ENCODE data around the gene ESAM. TPM values are rescaled to one million over a fixed set of nuclear protein-coding genes. Genes with fewer than 3 reads are reported as not detected.
A peak's percentile ranks its signal among the peaks of the same experiment; 100 is the strongest.

Gene ESAM
- total and polyA plus RNA-seq, 2 of the 8 experiments (the other 6 are each of a cell fraction or from before 2014, with no cell fraction given) = 0.09 TPM; not detected in 1

DNA sequence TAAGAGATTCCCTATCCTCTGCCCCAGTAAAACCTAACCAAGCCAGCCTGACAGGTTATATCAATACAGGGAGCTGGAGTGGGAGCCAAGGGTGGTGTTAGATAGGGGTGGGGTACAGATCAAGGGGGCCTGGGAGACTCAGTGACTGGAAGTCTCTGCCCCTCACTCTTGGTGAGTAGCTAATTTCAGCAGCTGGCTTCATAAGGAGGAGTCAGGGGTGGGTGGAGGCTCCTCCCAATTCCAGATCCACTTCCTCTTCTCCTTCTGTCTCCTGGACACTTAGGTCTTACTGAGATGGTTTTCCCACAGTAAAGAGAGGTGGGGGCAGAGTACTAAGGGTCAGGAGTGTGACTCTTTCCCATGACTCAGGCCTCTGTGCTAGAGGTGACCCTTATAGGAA lies 8.9 kb downstream of the ESAM start:
- Histone ChIP-seq H4K8ac (ENCODE audit: extremely low read depth, insufficient read depth, low read length) (no peak overlapping the region), H2BK5ac (ENCODE audit: low read depth, low read length) (no peak overlapping the region), H3K4me1 (replicated peaks in 1 of 4; ENCODE audit: control insufficient read depth in 3 of 4, insufficient read depth in 4 of 4, low read length in 3 of 4) (peaks cover 6 to 31% (median 12%) of the 10 kb centered on the region in 4 experiments), H2AK5ac (ENCODE audit: low read depth, low read length) (peak overlapping the region; percentile 46; the same call in 1 of the 2 replicates), H2BK20ac (ENCODE audit: low read length) (no peak overlapping the region), H4K5ac (ENCODE audit: insufficient read length, low read depth, low read length) (no peak overlapping the region), H3K27ac (ENCODE audit: low read depth, low read length) (no peak overlapping the region), H3K36me3 (ENCODE audit: control insufficient read depth in 2 of 4, insufficient read depth in 4 of 4, low read length in 3 of 4) (no peaks in the 10 kb centered on the region), H3K27me3 (replicated peaks in 1 of 4; ENCODE audit: control insufficient read depth in 3 of 4, extremely low read depth in 1 of 4, insufficient read depth in 3 of 4, low read length in 3 of 4) (peaks cover 91 to 100% (median 97%) of the 10 kb centered on the region in 4 experiments), H3K9me3 (ENCODE audit: insufficient read depth in 2 of 2, low read depth in 1 of 2, low read length in 1 of 2) (no peaks in the 10 kb centered on the region), H3K4me2 (ENCODE audit: insufficient read depth in 1 of 2, low read depth in 2 of 2, low read length in 2 of 2) (peak overlapping the region in 1 of 2 experiments; percentile 68; a peak in 1 of 4 replicates), H3K23me2 (ENCODE audit: low read depth, low read length) (peaks cover 2% of the 10 kb centered on the region; the same call in 1 of the 2 replicates), H3K79me2 (ENCODE audit: control insufficient read depth in 1 of 2, insufficient read depth in 2 of 2, low read length in 2 of 2) (no peaks in the 10 kb centered on the region), H3K18ac (ENCODE audit: extremely low read depth, low read length) (no peak overlapping the region), H3K79me1 (ENCODE audit: low read depth, low read length) (no peaks in the 10 kb centered on the region), H3K9ac (replicated peaks in 1 of 4; ENCODE audit: extremely low read depth in 1 of 4, low read depth in 3 of 4, low read length in 3 of 4) (no peak overlapping the region), H3K56ac (replicated peaks; ENCODE audit: insufficient read length, low read depth, low read length) (no peak overlapping the region), H3K23ac (ENCODE audit: insufficient read length) (no peak overlapping the region), H4K91ac (replicated peaks; ENCODE audit: insufficient read length, low read length) (no peak overlapping the region), H3K4me3 (ENCODE audit: extremely low read depth in 1 of 4, insufficient read depth in 2 of 4, low read depth in 3 of 4, low read length in 4 of 4) (no peak overlapping the region), H3K14ac (ENCODE audit: insufficient read length) (no peak overlapping the region), H2BK12ac (ENCODE audit: low read depth, low read length) (no peak overlapping the region), H2BK15ac (ENCODE audit: low read length) (no peak overlapping the region), H4K20me1 (replicated peaks in 1 of 2; ENCODE audit: control insufficient read depth in 1 of 2, insufficient read depth in 2 of 2, low read length in 2 of 2) (peaks cover 7 to 19% of the 10 kb centered on the region in 2 experiments), H2BK120ac (replicated peaks; ENCODE audit: low read depth, low read length) (no peak overlapping the region), H3K4ac (replicated peaks; ENCODE audit: insufficient read length, low read depth, low read length) (no peak overlapping the region), H2AFZ (ENCODE audit: low read length) (no peak overlapping the region)
- DNase-seq (ENCODE audit: low read depth in 1 of 2, low spot score in 2 of 2) = no peak
- FAIRE-seq = no peak
- TF ChIP-seq TBP (IDR thresholded peaks at IDR 0.05; ENCODE audit: low read depth, low read length) (no peak), RAD21 (IDR thresholded peaks at IDR 0.05 in 1 of 2, conservative IDR thresholded peaks at IDR 0.05 in 1 of 2; ENCODE audit: low read depth in 2 of 2, low read length in 2 of 2) (no peak), KDM4A (IDR thresholded peaks at IDR 0.05; ENCODE audit: low read depth, low read length, severe bottlenecking) (no peak), HDAC2 (IDR thresholded peaks at IDR 0.05; ENCODE audit: borderline replicate concordance in 1 of 2, low read depth in 2 of 2, low read length in 2 of 2) (no peak), NRF1 (IDR thresholded peaks at IDR 0.05; ENCODE audit: low read depth, low read length) (no peak), BACH1 (IDR thresholded peaks at IDR 0.05; ENCODE audit: low read length) (no peak), SRF (IDR thresholded peaks at IDR 0.05; ENCODE audit: low read depth, low read length) (no peak), TAF7 (optimal IDR thresholded peaks at IDR 0.05; ENCODE audit: borderline replicate concordance, low read depth, low read length) (no peak), NANOG (IDR thresholded peaks at IDR 0.05; ENCODE audit: insufficient read depth, low read depth, low read length, poor library complexity, severe bottlenecking) (no peak), SP2 (IDR thresholded peaks at IDR 0.05; ENCODE audit: low read length) (no peak), POLR2AphosphoS5 (IDR thresholded peaks at IDR 0.05; ENCODE audit: low read depth, low read length) (no peak), PHF8 (conservative IDR thresholded peaks at IDR 0.05; ENCODE audit: low read depth, low read length) (no peak), CBX5 (IDR thresholded peaks at IDR 0.05; ENCODE audit: low read depth, low read length) (no peak), POU5F1 (IDR thresholded peaks at IDR 0.05; ENCODE audit: low read depth, low read length) (no peak)
- POLR2A ChIA-PET (ENCODE audit: partially characterized antibody) = interaction anchor here (1.0 to 2.5 kb wide), 3 partner anchors 9 to 13 kb away, joined by 3 to 11 read pairs (median 4); partner anchors contain the start of gene ESAM
- CTCF ChIA-PET (ENCODE audit: partially characterized antibody) = interaction anchor here (0.6 to 28.0 kb wide), 19 partner anchors 8 to 164 kb away, joined by 3 to 382 read pairs (median 4); partner anchors contain the start of genes NRGN, ROBO3, SIAE and SPA17
